T-helper 2 cell treated with Interferon-gamma antibody and Interleukin-4, amounts not matched to agents 5 μg/mL and 100 μg/mL, for 36 hours (primary cell): ENCODE measurements around the gene NLRP10.

Source experiments
- DNase-seq: peaks from one replicate; pipeline ENCODE4 v3.0.0; 2021; ENCODE audit warnings: low spot score
- H3K27ac Mint-ChIP-seq: one replicate; pipeline ENCODE4 v1.8.0; 2021; ENCODE audit warnings: mild to moderate bottlenecking, mixed read lengths
- H3K27me3 Mint-ChIP-seq: one replicate; pipeline ENCODE4 v1.8.0; 2021; ENCODE audit warnings: low read depth, mixed read lengths
- H3K36me3 Mint-ChIP-seq: one replicate; pipeline ENCODE4 v1.8.0; 2021; ENCODE audit warnings: low read depth, mixed read lengths
- H3K4me1 Mint-ChIP-seq: one replicate; pipeline ENCODE4 v1.8.0; 2021; ENCODE audit warnings: low read depth, mixed read lengths
- H3K4me3 Mint-ChIP-seq: one replicate; pipeline ENCODE4 v1.8.0; 2022; ENCODE audit warnings: mild to moderate bottlenecking, moderate library complexity, mixed read lengths
- H3K9me3 Mint-ChIP-seq: one replicate; pipeline ENCODE4 v1.8.0; 2021; ENCODE audit warnings: mixed read lengths

NLRP10 gene, protein sequence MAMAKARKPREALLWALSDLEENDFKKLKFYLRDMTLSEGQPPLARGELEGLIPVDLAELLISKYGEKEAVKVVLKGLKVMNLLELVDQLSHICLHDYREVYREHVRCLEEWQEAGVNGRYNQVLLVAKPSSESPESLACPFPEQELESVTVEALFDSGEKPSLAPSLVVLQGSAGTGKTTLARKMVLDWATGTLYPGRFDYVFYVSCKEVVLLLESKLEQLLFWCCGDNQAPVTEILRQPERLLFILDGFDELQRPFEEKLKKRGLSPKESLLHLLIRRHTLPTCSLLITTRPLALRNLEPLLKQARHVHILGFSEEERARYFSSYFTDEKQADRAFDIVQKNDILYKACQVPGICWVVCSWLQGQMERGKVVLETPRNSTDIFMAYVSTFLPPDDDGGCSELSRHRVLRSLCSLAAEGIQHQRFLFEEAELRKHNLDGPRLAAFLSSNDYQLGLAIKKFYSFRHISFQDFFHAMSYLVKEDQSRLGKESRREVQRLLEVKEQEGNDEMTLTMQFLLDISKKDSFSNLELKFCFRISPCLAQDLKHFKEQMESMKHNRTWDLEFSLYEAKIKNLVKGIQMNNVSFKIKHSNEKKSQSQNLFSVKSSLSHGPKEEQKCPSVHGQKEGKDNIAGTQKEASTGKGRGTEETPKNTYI

DNA sequence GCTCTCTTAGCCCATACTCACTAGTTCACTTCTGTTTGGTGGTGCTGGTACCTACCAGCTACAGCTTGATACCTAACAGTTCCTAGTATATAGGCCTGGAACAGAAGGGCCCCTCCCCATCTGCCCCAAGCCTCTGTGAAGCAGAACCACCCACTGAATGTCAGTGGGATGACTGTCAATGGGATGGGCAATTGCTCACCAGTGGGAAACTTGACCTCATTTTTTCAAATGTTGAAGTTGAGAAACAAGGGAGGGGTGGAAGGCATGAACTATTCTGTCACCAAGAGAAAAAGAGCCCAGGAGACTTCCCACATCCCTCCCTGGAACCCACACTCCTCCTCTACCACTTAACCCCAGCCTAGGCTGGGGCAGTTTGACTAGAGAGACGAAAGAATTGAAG lies at the start of gene NLRP10:
TSS of gene NLRP10 (minus strand) at position 62 of the 400 bp plus-strand sequence. CDS start 1,952 bp downstream, outside the sequence.
- H3K4me3 Mint-ChIP-seq, result no peak within 1 kb of the TSS

DNA sequence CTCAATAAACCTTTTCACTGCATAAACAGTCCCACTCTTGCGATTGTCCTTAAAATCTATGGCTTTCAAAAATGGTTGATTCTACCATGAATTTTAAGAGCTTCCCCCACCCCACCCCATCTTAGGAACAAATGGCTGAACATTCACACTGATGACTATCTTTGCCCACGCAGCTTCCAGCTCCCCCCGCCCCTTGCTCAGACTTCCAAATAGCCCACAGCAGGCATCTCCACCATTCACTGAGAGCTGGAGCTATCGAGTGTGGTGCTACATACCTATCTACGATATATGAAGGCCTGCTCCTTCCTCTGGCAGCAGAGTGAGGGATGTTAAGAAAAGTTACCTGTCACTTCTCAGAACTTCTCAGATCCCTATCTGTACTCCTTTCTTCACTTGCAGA lies 48.6 kb upstream of the NLRP10 start:
- Mint-ChIP-seq H3K27me3 (peaks cover 35% of the 10 kb centered on the region), H3K9me3 (no peaks in the 10 kb centered on the region), H3K27ac (no peak overlapping the region), H3K36me3 (no peaks in the 10 kb centered on the region), H3K4me3 (no peak overlapping the region), H3K4me1 (peaks cover 5% of the 10 kb centered on the region)
- no peak for DNase-seq

More for the DNA sequence above, at the start of gene NLRP10:
- no peaks in the 10 kb centered on the region for H3K4me1 Mint-ChIP-seq
- no peak within 1 kb of the TSS for H3K27ac Mint-ChIP-seq
- no peak for DNase-seq
- no peaks in the 10 kb centered on the region for H3K36me3 Mint-ChIP-seq
- H3K9me3 Mint-ChIP-seq, result no peaks in the 10 kb centered on the region
- H3K27me3 Mint-ChIP-seq, result peaks cover 5% of the 10 kb centered on the region

DNA sequence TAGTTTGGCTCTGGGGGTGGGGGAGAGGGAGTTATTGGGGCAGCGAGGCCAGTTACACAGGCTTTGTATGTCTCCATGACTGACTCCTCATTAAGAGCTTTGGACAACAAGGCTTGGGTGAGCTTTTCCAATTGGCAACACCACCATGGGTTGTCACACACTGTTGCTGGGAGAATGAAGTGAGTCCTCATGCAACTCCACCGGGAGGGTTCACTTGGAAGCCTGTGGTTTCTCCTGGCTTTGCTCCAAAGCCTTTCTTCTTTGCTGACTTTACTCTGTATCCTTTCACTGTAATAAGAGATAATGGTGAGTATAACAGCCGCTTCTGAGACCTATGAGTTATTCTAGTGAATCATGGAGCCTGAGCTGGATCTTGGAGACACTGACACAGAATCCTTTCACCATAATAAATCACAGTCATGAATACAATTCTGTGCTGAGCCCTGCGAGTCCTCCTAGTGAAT lies 46.8 kb upstream of the NLRP10 start:
- Mint-ChIP-seq H3K4me1 (no peaks in the 10 kb centered on the region), H3K9me3 (no peaks in the 10 kb centered on the region), H3K4me3 (no peak overlapping the region), H3K36me3 (no peaks in the 10 kb centered on the region), H3K27me3 (peaks cover 20% of the 10 kb centered on the region), H3K27ac (no peak overlapping the region)
- DNase-seq, result no peak

DNA sequence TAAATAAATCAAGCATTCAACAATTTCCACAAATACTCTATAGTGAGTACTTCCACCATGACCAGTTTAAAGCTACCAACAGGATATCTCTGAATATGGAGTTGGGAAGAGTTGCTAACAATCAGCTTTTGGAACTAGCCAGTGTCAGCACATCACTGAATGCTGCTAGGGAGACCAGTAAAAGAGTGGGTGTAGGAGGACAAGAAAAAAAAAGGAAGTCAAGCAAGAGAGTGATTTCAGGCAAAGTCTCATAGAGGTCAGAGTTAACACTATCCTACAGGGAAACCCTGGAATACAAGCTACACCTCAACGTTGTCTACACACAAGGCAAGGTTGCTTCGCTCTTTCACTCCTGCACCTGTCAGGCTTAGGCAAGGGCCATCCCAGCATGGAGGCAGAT lies 46.1 kb upstream of the NLRP10 start:
- no peak overlapping the region for H3K4me3 Mint-ChIP-seq
- H3K36me3 Mint-ChIP-seq, result no peaks in the 10 kb centered on the region
- no peak overlapping the region for H3K27ac Mint-ChIP-seq
- no peaks in the 10 kb centered on the region for H3K9me3 Mint-ChIP-seq
- H3K27me3 Mint-ChIP-seq, result peaks cover 15% of the 10 kb centered on the region
- no peaks in the 10 kb centered on the region for H3K4me1 Mint-ChIP-seq
- DNase-seq, result no peak

DNA sequence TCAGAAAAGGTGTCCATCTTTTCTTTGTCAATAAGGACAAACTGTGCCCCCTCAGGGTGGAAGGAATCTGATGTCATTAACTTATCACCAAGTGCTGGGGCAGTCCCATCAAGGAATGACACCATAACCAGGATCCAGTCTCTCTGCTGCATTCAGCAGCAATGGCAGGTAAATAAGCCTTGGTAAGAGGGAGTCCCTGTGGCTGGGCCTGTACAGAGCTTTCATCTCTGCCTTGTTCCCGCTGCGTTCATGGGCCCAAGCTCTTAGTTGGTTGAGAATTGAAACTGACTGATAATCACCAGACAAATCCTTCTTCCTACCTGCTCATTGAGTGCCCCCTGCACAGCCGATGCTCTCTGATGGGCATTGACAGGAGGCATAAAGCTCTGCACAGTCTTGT lies 44.6 kb upstream of the NLRP10 start:
- H3K27me3 Mint-ChIP-seq, result peaks cover 5% of the 10 kb centered on the region
- no peaks in the 10 kb centered on the region for H3K4me1 Mint-ChIP-seq
- H3K4me3 Mint-ChIP-seq, result no peak overlapping the region
- no peak overlapping the region for H3K27ac Mint-ChIP-seq
- H3K36me3 Mint-ChIP-seq, result no peaks in the 10 kb centered on the region
- no peak for DNase-seq
- H3K9me3 Mint-ChIP-seq, result no peaks in the 10 kb centered on the region

DNA sequence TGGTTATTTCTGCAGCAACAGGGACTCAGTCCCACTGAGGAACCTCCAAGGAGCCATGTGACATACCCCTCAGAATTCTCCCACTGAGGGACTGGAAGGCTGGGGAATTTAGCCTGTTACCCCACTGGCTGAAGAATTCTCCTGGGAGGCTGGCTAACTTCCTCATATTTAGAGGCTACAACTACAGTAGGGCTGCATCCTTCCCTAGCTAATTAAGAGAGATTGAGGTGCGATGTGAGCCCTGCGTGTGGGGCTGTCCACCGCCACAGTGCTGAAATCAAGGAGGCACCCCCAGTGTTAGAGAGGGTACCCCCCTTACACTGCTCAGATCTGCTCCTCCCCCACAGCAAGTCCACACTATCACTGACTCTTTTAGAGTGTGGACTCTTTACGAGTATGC lies 43.0 kb upstream of the NLRP10 start:
- H3K27ac Mint-ChIP-seq, result no peak overlapping the region
- no peak for DNase-seq
- H3K9me3 Mint-ChIP-seq, result no peaks in the 10 kb centered on the region
- no peaks in the 10 kb centered on the region for H3K4me1 Mint-ChIP-seq
- H3K4me3 Mint-ChIP-seq, result no peak overlapping the region
- no peaks in the 10 kb centered on the region for H3K27me3 Mint-ChIP-seq
- no peaks in the 10 kb centered on the region for H3K36me3 Mint-ChIP-seq

DNA sequence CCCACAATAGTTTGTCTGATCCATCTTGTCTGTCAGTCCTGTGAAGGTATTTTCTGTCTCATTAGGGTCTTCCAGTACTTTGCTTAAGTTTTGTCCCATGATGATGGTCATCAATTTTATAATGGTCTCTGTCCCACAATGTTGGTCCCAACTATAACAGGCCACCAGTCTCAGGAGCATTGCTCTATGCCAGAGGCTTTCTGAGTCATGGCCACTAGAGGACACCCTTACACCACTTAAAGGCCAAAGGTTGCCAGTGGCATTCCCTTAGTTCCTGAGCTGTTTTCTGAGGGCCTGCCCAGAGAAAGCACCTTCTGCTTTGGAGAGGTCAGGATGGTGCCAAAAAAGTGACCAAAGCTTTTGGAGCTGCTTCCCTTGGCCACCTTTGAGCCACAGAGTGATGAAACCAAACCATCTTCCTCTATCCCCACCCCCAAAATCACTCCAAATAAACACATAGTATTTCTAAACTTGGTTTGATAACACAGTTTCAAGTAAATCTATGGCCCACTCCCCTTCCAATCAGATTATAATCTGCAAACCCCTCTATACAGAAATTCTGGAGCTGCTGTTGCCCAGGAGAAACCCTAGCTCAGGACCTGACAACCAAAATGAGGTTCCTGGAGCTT lies 41.2 kb upstream of the NLRP10 start:
- no peak overlapping the region for H3K27ac Mint-ChIP-seq
- H3K4me3 Mint-ChIP-seq, result no peak overlapping the region
- no peaks in the 10 kb centered on the region for H3K4me1 Mint-ChIP-seq
- no peaks in the 10 kb centered on the region for H3K9me3 Mint-ChIP-seq
- no peak for DNase-seq
- H3K27me3 Mint-ChIP-seq, result no peaks in the 10 kb centered on the region
- no peaks in the 10 kb centered on the region for H3K36me3 Mint-ChIP-seq

DNA sequence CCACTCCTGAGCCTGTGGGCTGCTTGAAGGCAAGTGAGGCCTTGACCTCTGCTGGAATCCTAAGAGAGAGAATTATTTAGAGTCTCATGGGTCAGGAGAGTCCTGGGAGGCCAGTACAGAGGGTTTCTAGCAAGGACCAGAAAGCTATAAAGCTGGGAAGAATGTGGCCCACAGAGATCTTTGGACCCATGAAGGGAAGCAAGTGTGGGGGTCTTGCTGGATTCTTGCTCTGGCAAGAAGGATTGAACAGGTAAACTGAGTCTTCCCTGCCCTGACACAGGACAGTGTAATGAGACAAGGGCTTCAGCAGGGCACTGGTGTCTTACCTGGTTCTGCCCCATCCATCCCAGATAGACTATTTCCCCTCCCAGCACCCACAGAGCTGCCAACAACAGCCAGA lies 40.3 kb upstream of the NLRP10 start:
- DNase-seq, result no peak
- no peak overlapping the region for H3K27ac Mint-ChIP-seq
- no peaks in the 10 kb centered on the region for H3K9me3 Mint-ChIP-seq
- no peak overlapping the region for H3K4me3 Mint-ChIP-seq
- H3K36me3 Mint-ChIP-seq, result peaks cover 1% of the 10 kb centered on the region
- H3K27me3 Mint-ChIP-seq, result no peaks in the 10 kb centered on the region
- H3K4me1 Mint-ChIP-seq, result no peaks in the 10 kb centered on the region

DNA sequence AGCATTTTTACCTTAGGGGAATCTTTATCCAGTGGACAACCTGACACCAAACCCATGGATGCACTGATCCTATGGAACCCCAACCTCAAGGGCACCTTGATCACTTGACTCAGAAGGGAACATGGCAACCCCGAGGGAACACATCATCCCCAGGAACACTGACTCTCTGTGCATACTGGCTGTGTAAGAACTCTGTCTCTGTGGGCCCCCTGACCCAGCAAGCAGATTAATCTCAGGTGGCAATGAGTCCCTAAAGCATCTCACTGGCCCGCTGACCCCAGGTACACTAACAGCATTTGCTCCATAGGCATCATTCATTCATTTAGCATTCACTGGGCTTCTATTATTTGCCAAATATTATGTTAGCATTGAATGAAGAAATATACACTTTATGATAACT lies 38.8 kb upstream of the NLRP10 start:
- H3K9me3 Mint-ChIP-seq, result no peaks in the 10 kb centered on the region
- H3K4me1 Mint-ChIP-seq, result no peaks in the 10 kb centered on the region
- H3K4me3 Mint-ChIP-seq, result no peak overlapping the region
- DNase-seq, result no peak
- H3K36me3 Mint-ChIP-seq, result peaks cover 10% of the 10 kb centered on the region
- no peak overlapping the region for H3K27ac Mint-ChIP-seq
- H3K27me3 Mint-ChIP-seq, result no peaks in the 10 kb centered on the region

DNA sequence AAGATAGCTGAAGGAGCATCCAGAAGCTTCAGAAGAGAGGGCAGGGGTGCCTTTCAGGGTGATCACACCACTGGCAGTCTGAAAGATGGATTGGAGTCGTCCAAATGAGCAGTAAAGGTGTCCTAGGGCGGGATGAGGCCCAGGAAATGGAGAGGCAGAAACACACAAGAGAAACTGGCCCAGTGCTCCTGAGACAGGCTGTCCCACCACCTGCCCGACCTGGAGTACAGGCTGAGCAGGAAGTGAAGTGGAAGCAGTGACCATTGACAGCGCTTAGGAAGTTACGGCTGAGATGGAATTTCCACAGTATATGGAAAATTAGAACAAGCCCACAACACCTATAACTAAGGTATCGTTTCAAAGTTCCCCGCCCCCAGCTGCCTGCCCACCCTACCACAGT lies 37.9 kb upstream of the NLRP10 start:
- H3K27me3 Mint-ChIP-seq, result no peaks in the 10 kb centered on the region
- no peak for DNase-seq
- no peak overlapping the region for H3K27ac Mint-ChIP-seq
- no peaks in the 10 kb centered on the region for H3K4me1 Mint-ChIP-seq
- peaks cover 12% of the 10 kb centered on the region for H3K36me3 Mint-ChIP-seq
- H3K4me3 Mint-ChIP-seq, result no peak overlapping the region
- H3K9me3 Mint-ChIP-seq, result no peaks in the 10 kb centered on the region

DNA sequence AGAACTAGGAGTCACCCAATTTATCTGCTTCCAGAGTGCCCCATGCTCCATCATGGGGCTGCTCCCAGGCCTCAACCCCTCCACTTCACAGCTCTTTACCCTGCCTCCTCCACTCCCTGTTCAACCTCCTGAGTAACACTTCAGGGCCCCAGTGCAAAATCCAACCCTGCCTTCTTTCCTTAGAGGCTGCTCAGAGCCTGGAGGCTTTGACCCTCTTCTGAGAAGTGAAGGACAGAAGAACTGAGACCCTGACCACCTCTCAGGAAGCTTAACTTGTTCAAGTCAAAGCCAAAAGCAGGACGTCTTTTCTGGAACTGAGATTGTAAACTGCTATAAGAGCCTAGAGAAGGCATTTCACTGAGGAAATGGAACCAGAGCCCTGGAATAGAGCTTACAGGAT lies 37.4 kb upstream of the NLRP10 start:
- Mint-ChIP-seq H3K27ac (no peak overlapping the region), H3K9me3 (no peaks in the 10 kb centered on the region), H3K4me3 (no peak overlapping the region), H3K36me3 (peaks cover 14% of the 10 kb centered on the region), H3K27me3 (no peaks in the 10 kb centered on the region), H3K4me1 (no peaks in the 10 kb centered on the region)
- no peak for DNase-seq

DNA sequence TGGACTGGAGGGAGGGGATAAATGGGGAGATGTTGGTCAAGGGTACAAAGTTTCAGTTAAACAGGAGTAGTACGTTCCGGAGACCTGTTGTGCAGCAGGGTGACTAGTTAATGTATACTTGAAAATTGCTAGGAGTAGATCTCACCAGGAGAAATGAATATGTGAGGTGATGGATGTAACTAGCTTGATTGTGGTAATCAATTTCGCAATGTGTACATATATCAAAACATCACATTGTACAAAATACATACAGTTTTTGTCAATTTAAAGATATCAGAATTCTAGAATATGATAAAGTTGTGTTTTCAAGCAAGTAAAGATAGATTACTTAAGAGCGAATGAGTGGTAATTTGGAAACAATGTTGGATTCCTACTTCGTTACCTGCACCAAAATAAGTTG lies 35.1 kb upstream of the NLRP10 start:
- Mint-ChIP-seq H3K36me3 (peaks cover 36% of the 10 kb centered on the region), H3K27me3 (no peaks in the 10 kb centered on the region), H3K4me1 (peaks cover 1% of the 10 kb centered on the region), H3K27ac (no peak overlapping the region), H3K4me3 (no peak overlapping the region), H3K9me3 (no peaks in the 10 kb centered on the region)
- no peak for DNase-seq

DNA sequence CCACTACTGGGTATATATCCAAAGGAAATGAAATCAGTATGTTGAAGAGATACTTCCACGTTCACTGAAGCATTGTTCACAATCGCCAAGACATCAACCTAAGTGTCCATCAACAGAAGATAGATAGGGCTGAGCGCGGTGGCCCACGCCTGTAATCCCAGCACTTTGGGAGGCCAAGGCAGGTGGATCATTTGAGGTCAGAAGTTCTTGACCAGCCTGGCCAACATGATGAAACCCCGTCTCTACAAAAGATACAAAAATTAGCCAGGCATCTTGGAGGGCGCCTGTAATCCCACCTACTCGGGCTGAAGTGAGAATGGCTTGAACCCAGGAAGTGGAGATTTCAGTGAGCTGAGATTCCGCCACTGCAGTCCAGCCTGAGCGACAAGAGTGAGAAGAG lies 34.5 kb upstream of the NLRP10 start:
- Mint-ChIP-seq H3K4me3 (no peak overlapping the region), H3K36me3 (peaks cover 42% of the 10 kb centered on the region), H3K27me3 (no peaks in the 10 kb centered on the region), H3K4me1 (peaks cover 6% of the 10 kb centered on the region), H3K9me3 (no peaks in the 10 kb centered on the region), H3K27ac (no peak overlapping the region)
- DNase-seq, result no peak

DNA sequence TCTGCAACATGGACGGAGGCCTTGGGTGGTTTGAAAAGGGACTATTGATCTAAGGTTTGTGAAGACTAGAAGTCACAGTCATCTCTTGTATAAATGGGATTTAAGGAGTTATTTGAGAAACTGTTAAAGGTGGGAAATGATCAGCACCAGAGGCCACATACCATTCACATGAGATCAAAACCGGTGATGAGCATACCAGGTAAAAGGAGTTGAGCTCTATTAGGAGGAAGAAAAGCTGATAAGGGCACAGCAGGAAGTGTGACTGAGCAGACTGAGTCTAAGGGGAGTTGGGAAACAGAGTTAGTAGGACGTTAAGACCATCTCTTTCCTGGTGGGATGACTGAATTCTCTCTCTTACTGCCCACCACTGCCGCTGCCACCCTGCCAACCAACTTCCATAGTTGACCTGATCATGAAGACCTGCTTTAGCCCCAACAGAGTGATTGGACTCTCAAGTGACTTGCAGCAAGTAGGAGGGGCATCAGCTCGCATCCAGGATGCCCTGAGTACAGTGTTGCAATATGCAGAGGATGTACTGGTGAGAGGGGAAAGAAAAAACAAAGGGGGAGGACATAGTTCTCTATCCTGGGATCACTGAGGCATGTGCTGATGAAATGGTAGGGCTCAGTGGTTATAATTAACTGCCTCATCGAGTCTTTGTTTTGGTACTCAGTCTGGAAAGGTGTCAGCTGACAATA lies 29.5 kb upstream of the NLRP10 start:
- no peaks in the 10 kb centered on the region for H3K27me3 Mint-ChIP-seq
- peaks cover 14% of the 10 kb centered on the region for H3K4me1 Mint-ChIP-seq
- DNase-seq, result no peak
- H3K36me3 Mint-ChIP-seq, result peaks cover 68% of the 10 kb centered on the region
- no peaks in the 10 kb centered on the region for H3K9me3 Mint-ChIP-seq
- H3K4me3 Mint-ChIP-seq, result no peak overlapping the region
- H3K27ac Mint-ChIP-seq, result no peak overlapping the region
